ENCODE measurements around the gene FSTL5.

DNA sequence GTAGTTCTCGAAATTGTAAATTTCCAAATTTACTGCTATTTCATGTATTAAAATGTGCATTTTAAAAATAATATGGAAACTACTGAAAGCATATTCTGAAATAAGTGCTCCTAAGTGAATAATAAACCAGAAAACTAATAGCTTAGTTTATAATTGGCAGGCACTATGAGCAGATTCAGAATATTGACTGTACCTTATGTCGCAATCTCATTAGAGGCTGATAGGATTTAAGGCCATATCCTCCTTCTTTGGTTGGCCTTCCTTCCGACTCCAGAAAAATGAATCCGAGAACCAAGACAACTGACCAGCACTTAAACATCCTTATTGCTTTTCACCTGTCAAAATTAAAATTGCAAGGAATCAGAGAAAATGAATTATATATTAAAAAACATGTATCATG lies 52.7 kb downstream of the FSTL5 start:
- TF ChIP-seq, protein P1, sequence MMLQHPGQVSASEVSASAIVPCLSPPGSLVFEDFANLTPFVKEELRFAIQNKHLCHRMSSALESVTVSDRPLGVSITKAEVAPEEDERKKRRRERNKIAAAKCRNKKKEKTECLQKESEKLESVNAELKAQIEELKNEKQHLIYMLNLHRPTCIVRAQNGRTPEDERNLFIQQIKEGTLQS (CRISPR knock-in tag; IDR thresholded peaks at IDR 0.05): no peak
- no peak for TF ChIP-seq ZNF274 (CRISPR knock-in tag; IDR thresholded peaks at IDR 0.05)
- TF ChIP-seq, protein P2, sequence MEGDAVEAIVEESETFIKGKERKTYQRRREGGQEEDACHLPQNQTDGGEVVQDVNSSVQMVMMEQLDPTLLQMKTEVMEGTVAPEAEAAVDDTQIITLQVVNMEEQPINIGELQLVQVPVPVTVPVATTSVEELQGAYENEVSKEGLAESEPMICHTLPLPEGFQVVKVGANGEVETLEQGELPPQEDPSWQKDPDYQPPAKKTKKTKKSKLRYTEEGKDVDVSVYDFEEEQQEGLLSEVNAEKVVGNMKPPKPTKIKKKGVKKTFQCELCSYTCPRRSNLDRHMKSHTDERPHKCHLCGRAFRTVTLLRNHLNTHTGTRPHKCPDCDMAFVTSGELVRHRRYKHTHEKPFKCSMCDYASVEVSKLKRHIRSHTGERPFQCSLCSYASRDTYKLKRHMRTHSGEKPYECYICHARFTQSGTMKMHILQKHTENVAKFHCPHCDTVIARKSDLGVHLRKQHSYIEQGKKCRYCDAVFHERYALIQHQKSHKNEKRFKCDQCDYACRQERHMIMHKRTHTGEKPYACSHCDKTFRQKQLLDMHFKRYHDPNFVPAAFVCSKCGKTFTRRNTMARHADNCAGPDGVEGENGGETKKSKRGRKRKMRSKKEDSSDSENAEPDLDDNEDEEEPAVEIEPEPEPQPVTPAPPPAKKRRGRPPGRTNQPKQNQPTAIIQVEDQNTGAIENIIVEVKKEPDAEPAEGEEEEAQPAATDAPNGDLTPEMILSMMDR (CRISPR knock-in tag; IDR thresholded peaks at IDR 0.05): no peak
- TF ChIP-seq FOXP1 (IDR thresholded peaks at IDR 0.05): no peak
- TF ChIP-seq FOXP1 (CRISPR knock-in tag; IDR thresholded peaks at IDR 0.05): no peak
- TF ChIP-seq KAT2B (IDR thresholded peaks at IDR 0.05; ENCODE audit: borderline replicate concordance, low read depth, low read length): no peak
- no peak for TF ChIP-seq ZNF747 (CRISPR knock-in tag; IDR thresholded peaks at IDR 0.05; ENCODE audit: borderline replicate concordance)
- TF ChIP-seq RFX5 (IDR thresholded peaks at IDR 0.05; ENCODE audit: low read depth, low read length): no peak
- no peak for TF ChIP-seq NFKBIZ (CRISPR knock-in tag; IDR thresholded peaks at IDR 0.05)
- TF ChIP-seq, protein P3, sequence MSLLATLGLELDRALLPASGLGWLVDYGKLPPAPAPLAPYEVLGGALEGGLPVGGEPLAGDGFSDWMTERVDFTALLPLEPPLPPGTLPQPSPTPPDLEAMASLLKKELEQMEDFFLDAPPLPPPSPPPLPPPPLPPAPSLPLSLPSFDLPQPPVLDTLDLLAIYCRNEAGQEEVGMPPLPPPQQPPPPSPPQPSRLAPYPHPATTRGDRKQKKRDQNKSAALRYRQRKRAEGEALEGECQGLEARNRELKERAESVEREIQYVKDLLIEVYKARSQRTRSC (CRISPR knock-in tag; IDR thresholded peaks at IDR 0.05; ENCODE audit: low read depth): no peak
- TF ChIP-seq PPARG (CRISPR knock-in tag; conservative IDR thresholded peaks at IDR 0.05): no peak
- no peak for TF ChIP-seq ZNF558 (CRISPR knock-in tag; IDR thresholded peaks at IDR 0.05; ENCODE audit: borderline replicate concordance)
- TF ChIP-seq BCL6 (CRISPR knock-in tag; IDR thresholded peaks at IDR 0.05): no peak
